ENCODE data around the gene SNAP47. TPM values are rescaled to one million over a fixed set of nuclear protein-coding genes. Genes with fewer than 3 reads are reported as not detected.

The SNAP47 gene
- total and polyA plus RNA-seq, 9 of the 15 experiments (the other 6 are each of a cell fraction or from before 2014, with no cell fraction given), result 2.5 to 41.3 (median 32.6) TPM

- TF ChIP-seq, protein P1, sequence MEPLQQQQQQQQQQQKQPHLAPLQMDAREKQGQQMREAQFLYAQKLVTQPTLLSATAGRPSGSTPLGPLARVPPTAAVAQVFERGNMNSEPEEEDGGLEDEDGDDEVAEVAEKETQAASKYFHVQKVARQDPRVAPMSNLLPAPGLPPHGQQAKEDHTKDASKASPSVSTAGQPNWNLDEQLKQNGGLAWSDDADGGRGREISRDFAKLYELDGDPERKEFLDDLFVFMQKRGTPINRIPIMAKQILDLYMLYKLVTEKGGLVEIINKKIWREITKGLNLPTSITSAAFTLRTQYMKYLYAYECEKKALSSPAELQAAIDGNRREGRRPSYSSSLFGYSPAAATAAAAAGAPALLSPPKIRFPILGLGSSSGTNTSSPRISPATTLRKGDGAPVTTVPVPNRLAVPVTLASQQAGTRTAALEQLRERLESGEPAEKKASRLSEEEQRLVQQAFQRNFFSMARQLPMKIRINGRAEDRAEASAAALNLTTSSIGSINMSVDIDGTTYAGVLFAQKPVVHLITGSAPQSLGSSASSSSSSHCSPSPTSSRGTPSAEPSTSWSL (CRISPR knock-in tag; IDR thresholded peaks at IDR 0.05; ENCODE audit: borderline replicate concordance), result no peak
- TF ChIP-seq ZNF780A (CRISPR knock-in tag; IDR thresholded peaks at IDR 0.05) (no peak), SP2 (IDR thresholded peaks at IDR 0.05; ENCODE audit: extremely low read depth, low read depth, low read length, poor library complexity, severe bottlenecking) (no peak), SNIP1 (IDR thresholded peaks at IDR 0.05; ENCODE audit: low read depth) (no peak), ZNF695 (CRISPR knock-in tag; IDR thresholded peaks at IDR 0.05) (no peak), ZNF354B (CRISPR knock-in tag; IDR thresholded peaks at IDR 0.05) (no peak), CEBPZ (IDR thresholded peaks at IDR 0.05; ENCODE audit: borderline replicate concordance, low read depth, low read length) (no peak), PTBP1 (IDR thresholded peaks at IDR 0.05; ENCODE audit: low read depth, low read length) (no peak), NR2C2 (CRISPR knock-in tag; IDR thresholded peaks at IDR 0.05) (no peak), NR2C2 (tag; IDR thresholded peaks at IDR 0.05) (no peak), ZNF830 (CRISPR knock-in tag; IDR thresholded peaks at IDR 0.05) (no peak), E2F5 (CRISPR knock-in tag; IDR thresholded peaks at IDR 0.05) (no peak), ZFP1 (CRISPR knock-in tag; IDR thresholded peaks at IDR 0.05) (0 out of 2 replicates have a peak, but pooled peaks have one; percentile 0), EGR1 (conservative IDR thresholded peaks at IDR 0.05) (peak; percentile 88), POLR3G (IDR thresholded peaks at IDR 0.05; ENCODE audit: extremely low read depth, insufficient read length, insufficient replicate concordance) (no peak), EHMT2 (IDR thresholded peaks at IDR 0.05) (no peak), ZNF398 (CRISPR knock-in tag; IDR thresholded peaks at IDR 0.05) (no peak)
- TF ChIP-seq, protein P2, sequence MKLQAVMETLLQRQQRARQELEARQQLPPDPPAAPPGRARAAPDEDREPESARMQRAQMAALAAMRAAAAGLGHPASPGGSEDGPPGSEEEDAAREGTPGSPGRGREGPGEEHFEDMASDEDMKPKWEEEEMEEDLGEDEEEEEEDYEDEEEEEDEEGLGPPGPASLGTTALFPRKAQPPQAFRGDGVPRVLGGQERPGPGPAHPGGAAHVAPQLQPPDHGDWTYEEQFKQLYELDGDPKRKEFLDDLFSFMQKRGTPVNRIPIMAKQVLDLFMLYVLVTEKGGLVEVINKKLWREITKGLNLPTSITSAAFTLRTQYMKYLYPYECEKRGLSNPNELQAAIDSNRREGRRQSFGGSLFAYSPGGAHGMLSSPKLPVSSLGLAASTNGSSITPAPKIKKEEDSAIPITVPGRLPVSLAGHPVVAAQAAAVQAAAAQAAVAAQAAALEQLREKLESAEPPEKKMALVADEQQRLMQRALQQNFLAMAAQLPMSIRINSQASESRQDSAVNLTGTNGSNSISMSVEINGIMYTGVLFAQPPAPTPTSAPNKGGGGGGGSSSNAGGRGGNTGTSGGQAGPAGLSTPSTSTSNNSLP (IDR thresholded peaks at IDR 0.05; ENCODE audit: borderline replicate concordance, low read depth, low read length), result no peak
Observed at GRCh38 chr1:227735539-227736285, 477 bp downstream of the SNAP47 start (continued).
